ENCODE measurements around the gene SLC13A3.
A peak's percentile ranks its signal among the peaks of the same experiment; 100 is the strongest.

SLC13A3 gene, protein sequence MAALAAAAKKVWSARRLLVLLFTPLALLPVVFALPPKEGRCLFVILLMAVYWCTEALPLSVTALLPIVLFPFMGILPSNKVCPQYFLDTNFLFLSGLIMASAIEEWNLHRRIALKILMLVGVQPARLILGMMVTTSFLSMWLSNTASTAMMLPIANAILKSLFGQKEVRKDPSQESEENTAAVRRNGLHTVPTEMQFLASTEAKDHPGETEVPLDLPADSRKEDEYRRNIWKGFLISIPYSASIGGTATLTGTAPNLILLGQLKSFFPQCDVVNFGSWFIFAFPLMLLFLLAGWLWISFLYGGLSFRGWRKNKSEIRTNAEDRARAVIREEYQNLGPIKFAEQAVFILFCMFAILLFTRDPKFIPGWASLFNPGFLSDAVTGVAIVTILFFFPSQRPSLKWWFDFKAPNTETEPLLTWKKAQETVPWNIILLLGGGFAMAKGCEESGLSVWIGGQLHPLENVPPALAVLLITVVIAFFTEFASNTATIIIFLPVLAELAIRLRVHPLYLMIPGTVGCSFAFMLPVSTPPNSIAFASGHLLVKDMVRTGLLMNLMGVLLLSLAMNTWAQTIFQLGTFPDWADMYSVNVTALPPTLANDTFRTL

DNA sequence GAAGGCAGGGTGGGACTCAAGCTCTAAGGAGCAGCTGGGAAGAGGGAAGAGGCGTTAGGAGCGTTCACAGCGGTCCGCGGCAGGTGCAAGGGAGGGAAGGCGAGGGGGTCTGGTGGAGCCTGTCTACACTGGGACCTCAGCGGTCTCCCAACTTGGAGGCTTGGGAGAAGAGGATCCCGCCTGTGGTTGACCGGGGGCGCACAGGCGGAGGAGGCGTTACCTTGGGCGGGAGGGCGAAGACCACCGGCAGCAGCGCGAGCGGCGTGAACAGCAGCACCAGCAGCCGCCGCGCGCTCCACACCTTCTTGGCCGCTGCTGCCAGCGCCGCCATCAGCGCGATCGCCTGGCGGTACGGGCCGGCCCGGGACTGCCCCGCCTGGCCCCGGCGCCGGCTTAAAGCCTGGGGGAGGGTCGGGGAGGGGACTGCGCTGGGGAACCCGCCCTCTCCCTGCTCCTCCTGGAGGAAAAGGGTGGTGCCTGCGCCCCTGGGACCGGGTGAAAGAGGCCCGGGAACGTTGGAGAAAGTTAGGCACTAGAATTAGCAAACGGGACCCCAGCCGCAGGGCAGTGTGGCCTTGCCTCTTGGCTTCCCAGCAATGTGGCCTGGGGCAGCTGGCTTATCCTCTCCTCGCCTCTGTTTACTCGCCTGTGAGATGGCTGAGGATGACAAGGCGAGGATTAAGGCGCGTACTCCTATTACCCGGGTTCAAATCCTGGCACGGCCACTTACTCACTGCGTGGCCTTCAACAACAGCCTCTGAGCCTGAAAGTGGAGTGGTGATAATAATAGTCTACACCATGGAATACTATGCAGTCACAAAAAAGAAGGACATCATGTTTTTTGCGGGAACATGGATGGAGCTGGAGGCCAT, at the start of gene SLC13A3:
Gene SLC13A3 (minus strand): TSS at position 369 of the 872 bp plus-strand sequence. CDS start 38 bp downstream, at position 331.
- no peak for FAIRE-seq

DNA sequence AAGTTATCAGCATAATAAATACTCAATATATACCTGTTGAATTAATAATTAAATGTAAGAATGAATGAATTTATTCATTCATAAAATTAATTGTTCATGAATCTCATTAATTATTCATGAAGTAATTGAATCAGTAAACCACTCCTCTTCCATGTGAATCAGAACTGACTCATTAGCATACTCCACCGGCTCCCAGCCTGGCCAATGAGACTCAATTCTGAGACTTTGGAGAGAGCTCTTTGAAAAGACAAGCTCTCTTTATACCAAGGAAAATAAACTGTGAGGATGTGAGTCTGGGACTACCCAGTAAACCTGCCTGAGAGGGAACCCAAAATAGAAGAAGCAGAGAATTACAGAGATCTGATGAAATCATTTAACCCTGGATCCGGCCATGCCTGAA, 49.8 kb upstream of the SLC13A3 start:
- no peak for FAIRE-seq

- FAIRE-seq = no peak
These were observed 49.2 kb upstream of the SLC13A3 start for GRCh38 chr20:46700481-46700880.

- FAIRE-seq = no peak
These were observed 48.5 kb upstream of the SLC13A3 start for GRCh38 chr20:46699651-46700359.

GRCh38 chr20:46698788-46699187, 47.5 kb upstream of the SLC13A3 start:
- no peak for FAIRE-seq

DNA sequence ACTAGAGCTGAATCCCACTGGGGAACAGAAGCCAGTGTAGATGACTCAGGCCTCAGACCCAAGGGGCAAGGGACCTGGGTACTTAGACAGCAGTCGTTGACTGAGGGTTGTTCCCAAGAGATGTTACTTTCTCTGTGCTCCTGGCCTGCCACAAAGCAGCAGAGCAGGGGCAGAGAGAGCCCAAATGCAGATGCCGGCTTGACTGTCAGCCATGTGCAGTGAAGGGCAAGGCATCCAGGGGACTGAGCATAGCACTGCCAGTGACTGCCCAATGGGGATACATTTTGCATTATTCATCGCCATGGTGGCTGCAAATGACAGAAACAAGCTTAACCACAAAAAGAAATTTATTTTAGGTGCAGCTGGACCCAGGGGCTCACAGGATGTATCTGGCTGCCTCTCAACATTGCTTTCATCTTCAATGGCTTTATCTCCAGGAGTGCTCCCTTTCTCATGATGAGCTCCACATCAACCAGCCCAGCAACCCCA, 45.6 kb upstream of the SLC13A3 start:
- FAIRE-seq = no peak

DNA sequence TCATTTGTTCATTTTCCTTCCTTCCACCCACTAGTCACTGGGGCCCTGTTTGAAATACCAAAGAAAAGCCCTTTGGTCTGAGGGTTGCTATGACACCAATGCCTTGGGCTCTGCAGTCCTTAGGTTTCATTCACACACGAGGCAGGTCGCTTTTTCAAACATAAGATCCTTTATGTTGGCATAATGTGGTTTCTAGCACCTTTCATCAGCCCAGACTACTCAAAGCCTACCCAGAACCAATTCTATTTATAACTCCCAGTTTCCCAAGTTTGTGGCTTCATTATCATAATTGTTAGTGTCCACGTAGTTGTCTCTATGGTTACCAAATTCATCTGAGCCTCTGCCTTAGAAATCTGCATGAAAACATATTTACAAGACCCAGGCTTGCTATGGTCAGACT, 44.6 kb upstream of the SLC13A3 start:
- FAIRE-seq = no peak

- no peak for FAIRE-seq
These were observed 43.2 kb upstream of the SLC13A3 start for GRCh38 chr20:46694484-46694883.

GRCh38 chr20:46691196-46691595, 39.9 kb upstream of the SLC13A3 start:
- FAIRE-seq = no peak

DNA sequence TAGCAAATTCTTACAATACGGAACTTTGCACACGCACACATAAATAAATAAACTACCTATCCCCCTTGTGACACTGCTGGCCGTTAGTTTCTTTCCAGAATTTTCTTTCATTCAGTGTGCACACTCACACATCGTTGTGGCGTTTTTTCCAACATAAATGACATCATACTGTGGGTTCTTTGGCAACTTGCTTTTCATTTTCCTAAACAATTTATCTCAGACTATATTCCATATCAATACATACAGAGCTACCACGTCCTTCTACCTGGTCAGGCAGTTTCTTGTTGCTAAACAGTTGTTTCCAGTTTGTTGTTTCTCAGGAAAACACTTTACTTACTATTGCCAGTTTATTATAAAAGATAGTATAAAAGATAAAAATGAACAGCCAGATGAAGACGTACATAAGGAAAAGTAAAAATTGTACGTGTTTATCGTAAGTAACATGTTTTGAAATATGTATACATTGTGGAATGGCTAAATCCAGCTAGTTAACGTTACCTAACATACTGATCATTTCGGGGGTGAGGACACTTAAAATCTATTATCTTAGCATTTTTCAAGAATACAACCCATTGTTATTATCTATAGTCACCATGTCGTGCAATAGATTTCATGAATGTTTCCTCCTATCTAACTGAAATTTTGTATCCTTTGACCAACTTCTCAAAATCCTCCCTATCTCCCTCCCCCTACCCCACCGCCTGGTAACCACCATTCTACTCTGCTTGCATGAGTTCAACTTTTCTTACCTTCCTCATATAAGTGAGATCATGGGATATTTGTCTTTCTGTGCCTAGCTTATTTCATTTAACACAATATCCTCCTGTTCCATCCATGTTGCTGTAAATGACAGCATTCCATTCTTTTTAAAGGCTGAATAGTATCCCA, 39.2 kb upstream of the SLC13A3 start:
- FAIRE-seq = no peak

DNA sequence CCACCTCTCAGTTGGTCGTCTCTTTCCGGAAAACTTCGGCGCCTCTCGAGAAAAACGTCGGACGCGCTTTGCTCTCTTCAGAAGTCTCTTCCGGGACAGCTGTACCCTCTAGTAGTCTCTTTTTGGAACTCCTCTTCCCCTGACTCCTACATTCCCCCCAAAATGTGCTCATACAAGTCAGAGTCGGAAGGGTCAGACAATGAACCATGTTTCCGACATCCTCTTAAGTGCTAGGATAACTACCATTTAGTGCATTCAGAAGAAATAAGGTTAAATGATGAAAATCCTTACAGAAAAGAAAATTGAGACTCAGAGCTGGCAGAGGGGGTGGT, 38.5 kb upstream of the SLC13A3 start:
- FAIRE-seq = no peak

DNA sequence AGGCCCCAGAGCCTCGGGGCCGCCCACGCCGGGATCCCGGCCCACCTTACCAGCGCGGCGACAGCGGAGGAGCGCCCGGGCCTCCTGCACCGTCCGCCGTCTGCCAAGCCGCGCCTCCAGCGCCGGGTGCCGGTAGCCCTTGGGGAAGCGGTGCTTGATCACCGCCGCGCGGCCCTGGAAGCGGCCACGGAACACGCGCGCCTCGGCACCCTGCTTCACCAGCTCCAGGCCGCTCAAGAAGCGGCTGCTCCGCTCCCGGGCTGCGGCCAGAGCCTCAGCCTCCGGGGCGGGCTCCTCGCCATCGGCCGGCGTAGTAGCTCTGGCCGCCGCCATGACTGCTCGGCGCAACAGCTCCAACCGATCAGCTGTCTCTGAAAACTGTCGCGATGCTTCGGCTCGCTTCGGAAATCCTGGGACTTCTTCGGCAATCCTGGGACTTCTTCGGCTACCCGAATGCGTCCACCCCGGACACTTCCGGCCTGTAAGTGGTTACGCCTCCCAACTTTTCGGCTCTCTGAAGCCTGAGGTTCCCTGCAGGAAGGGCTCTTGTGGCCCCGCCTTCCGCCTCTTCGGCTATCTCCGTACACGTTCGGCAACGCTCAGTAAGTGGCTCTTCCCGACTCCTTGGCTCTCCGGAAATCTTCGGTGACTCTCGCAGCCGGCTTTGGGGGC, 38.0 kb upstream of the SLC13A3 start, which contains the start of gene TP53RK:
Gene TP53RK (minus strand): TSS at position 363 of the 672 bp plus-strand sequence. CDS start 30 bp downstream, at position 333.
- FAIRE-seq = peak; percentile 100

GRCh38 chr20:46688151-46689081, 37.2 kb upstream of the SLC13A3 start:
- FAIRE-seq = no peak

DNA sequence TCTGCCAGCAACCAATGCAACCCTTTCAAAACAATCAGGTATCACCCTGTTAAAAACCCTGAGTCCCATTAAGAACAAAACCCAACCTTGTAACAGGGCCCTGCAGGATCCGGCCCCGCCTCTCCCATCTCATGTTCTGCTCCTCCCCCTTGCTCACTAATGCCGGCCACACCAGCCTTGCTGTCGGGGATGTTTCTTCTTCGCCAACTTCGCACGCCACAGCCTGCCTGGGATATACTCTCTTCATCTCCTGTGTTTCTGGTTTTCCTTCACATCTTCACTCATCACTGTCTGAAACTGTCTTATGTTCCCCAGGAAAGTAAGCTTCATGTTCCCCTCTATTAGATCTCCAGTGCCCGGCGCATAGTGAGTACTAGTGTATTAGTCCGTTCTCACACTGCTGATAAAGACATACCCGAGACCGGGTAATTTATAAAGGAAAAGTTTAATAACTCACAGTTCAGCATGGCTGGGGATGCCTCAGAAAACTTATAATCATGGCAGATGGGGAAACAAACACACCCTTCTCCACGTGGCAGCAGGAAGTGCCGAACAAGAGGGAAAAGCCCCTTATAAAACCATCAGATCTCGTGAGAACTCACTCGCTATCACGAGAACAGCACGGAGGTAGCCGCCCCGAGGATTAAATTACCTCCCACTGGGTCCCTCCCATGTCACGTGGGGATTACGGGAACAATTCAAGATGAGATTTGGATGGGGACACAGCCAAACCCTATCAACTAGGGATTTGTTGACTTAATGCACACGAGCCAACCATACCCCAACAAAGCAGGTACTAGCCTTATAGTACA, 32.9 kb upstream of the SLC13A3 start:
- FAIRE-seq = no peak

DNA sequence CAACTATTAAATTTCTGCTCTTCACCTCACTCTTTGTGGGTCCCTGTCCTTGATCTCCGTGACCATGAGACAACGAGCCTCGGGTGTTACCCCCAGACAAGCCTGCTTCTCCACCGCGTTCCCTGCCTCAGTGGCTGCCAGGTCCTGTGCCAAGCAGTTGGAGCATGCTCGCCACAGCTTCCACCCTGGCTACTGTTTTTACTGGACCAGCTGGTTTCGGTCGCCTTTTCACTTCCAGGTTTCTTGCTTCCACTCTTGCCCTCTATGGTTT, 32.3 kb upstream of the SLC13A3 start:
- no peak for FAIRE-seq

GRCh38 chr20:46683011-46683667, 31.9 kb upstream of the SLC13A3 start:
- no peak for FAIRE-seq

DNA sequence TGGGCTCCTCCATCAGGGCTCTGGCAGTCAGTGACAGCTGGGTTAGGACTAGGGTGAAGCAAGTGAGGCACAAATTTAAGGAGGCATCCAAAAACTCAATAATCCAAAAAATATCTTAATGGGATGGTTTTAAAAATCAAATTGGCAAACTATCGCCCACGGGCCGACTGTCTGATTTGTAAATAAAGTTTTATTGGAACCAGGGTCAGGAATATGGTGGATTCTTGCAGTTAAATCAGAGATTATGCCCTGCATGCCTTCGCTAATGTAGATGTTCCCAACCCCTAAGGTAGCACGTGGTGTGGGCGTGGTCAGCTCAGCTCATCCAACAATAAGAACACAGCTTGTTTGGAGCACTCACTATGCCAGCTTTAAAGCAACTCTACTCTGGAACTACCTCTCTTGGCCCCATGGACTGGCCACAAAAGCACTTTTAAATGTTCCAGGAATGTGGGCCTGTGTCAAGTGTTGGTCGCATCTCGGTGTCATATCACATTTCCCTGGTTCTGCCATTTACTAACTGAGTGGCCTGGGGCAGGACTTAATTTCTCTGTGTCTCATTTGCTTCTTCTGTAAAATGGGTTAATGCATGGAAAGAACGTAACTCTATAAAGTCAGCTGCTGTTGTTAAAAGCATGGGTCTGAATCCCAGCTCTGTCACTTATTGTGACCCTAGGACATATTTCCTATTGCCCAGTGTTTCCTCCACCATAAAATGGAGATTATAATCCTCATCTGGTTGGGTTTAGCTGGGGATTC, 31.0 kb upstream of the SLC13A3 start:
- FAIRE-seq = no peak

Measured in endometrium (tissue), 2 donors.